ENCODE measurements around the gene STRA8.

Gene STRA8

DNA sequence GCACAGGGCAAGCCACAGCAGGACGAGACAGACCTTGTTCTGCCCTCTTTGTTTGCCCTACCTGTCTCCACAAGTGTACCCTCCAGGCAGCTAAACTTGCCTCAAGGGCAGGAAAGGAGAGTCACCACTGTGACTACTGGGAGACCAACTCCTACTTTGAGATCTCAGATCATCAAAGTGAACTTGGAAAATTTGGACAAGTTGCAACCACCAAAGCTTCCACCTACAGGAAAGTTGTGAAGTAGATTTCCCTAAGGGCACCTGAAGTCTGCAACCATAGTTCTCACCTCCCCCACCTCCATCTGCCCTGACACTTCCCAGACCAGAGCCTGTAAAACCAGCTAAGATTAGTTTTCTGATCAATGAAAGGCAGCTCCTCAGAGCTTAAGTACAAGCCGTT lies 19.8 kb upstream of the STRA8 start:
- TF ChIP-seq CTCF (conservative IDR thresholded peaks at IDR 0.05; ENCODE audit: low read depth, low read length), result no peak
- H3K27ac ChIP-seq, result no peak overlapping the region
- H3K27me3 ChIP-seq (ENCODE audit: insufficient read depth, low read depth), result no peaks in the 10 kb centered on the region
- peaks cover 10% of the 10 kb centered on the region for H3K4me1 ChIP-seq (ENCODE audit: low read depth, poor library complexity, severe bottlenecking)
- no peaks in the 10 kb centered on the region for H4K20me1 ChIP-seq (ENCODE audit: insufficient read depth)
- H3K79me2 ChIP-seq (ENCODE audit: insufficient read depth, low read depth), result no peaks in the 10 kb centered on the region
- no peak overlapping the region for H3K4me2 ChIP-seq
- no peaks in the 10 kb centered on the region for H3K36me3 ChIP-seq (ENCODE audit: insufficient read depth)
- H3K4me3 ChIP-seq (IDR thresholded peaks at IDR 0.05; ENCODE audit: insufficient read depth, low read depth, low read length), result no peak overlapping the region
- no peak overlapping the region for H3K9ac ChIP-seq
- no peak overlapping the region for H2AFZ ChIP-seq (ENCODE audit: low read depth)

DNA sequence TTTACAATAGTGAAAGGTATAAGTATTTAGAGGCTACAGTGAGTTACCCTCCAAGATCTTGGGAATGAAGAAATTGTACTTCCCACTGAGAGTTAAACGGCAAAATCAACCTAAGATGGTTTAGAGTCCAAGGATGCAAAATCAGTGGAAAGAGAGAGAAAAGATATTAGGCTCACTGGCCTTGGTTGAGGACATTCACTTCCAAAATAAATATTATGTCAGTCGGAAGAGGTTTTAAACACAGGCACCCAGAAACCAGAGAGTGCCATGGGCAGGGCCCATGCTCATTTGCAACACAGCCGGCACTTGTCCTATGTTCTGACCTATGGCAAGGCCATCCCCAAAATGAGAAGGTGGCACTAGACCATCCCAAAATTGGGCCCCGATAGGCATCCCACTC lies 18.5 kb upstream of the STRA8 start:
- H3K9ac ChIP-seq, result no peak overlapping the region
- H2AFZ ChIP-seq (ENCODE audit: low read depth), result no peak overlapping the region
- no peak for TF ChIP-seq CTCF (conservative IDR thresholded peaks at IDR 0.05; ENCODE audit: low read depth, low read length)
- no peaks in the 10 kb centered on the region for H3K79me2 ChIP-seq (ENCODE audit: insufficient read depth, low read depth)
- H3K4me3 ChIP-seq (IDR thresholded peaks at IDR 0.05; ENCODE audit: insufficient read depth, low read depth, low read length), result no peak overlapping the region
- H4K20me1 ChIP-seq (ENCODE audit: insufficient read depth), result no peaks in the 10 kb centered on the region
- no peak overlapping the region for H3K27ac ChIP-seq
- peaks cover 9% of the 10 kb centered on the region for H3K4me1 ChIP-seq (ENCODE audit: low read depth, poor library complexity, severe bottlenecking)
- H3K27me3 ChIP-seq (ENCODE audit: insufficient read depth, low read depth), result no peaks in the 10 kb centered on the region
- H3K36me3 ChIP-seq (ENCODE audit: insufficient read depth), result no peaks in the 10 kb centered on the region
- no peak overlapping the region for H3K4me2 ChIP-seq

- no peak for TF ChIP-seq CTCF (conservative IDR thresholded peaks at IDR 0.05; ENCODE audit: low read depth, low read length)
- no peak overlapping the region for H3K4me2 ChIP-seq
- H3K9ac ChIP-seq, result no peak overlapping the region
- H2AFZ ChIP-seq (ENCODE audit: low read depth), result no peak overlapping the region
- H3K79me2 ChIP-seq (ENCODE audit: insufficient read depth, low read depth), result no peaks in the 10 kb centered on the region
- H3K27ac ChIP-seq, result no peak overlapping the region
- H3K36me3 ChIP-seq (ENCODE audit: insufficient read depth), result no peaks in the 10 kb centered on the region
- H3K27me3 ChIP-seq (ENCODE audit: insufficient read depth, low read depth), result no peaks in the 10 kb centered on the region
- H3K4me3 ChIP-seq (IDR thresholded peaks at IDR 0.05; ENCODE audit: insufficient read depth, low read depth, low read length), result no peak overlapping the region
- H4K20me1 ChIP-seq (ENCODE audit: insufficient read depth), result no peaks in the 10 kb centered on the region
- H3K4me1 ChIP-seq (ENCODE audit: low read depth, poor library complexity, severe bottlenecking), result peaks cover 4% of the 10 kb centered on the region
Measured at GRCh38 chr7:135215698-135216097, 17.9 kb upstream of the STRA8 start.

- Histone ChIP-seq H3K36me3 (ENCODE audit: insufficient read depth) (no peaks in the 10 kb centered on the region), H3K27me3 (ENCODE audit: insufficient read depth, low read depth) (no peaks in the 10 kb centered on the region), H3K4me2 (no peak overlapping the region), H3K9ac (no peak overlapping the region), H4K20me1 (ENCODE audit: insufficient read depth) (no peaks in the 10 kb centered on the region), H3K4me3 (IDR thresholded peaks at IDR 0.05; ENCODE audit: insufficient read depth, low read depth, low read length) (no peak overlapping the region), H3K27ac (no peak overlapping the region), H3K4me1 (ENCODE audit: low read depth, poor library complexity, severe bottlenecking) (no peaks in the 10 kb centered on the region), H2AFZ (ENCODE audit: low read depth) (no peak overlapping the region), H3K79me2 (ENCODE audit: insufficient read depth, low read depth) (no peaks in the 10 kb centered on the region)
- no peak for TF ChIP-seq CTCF (conservative IDR thresholded peaks at IDR 0.05; ENCODE audit: low read depth, low read length)
Measured at GRCh38 chr7:135217645-135218509, 15.8 kb upstream of the STRA8 start.
